Measurements from ENCODE around the gene UQCC5.

GRCh38 chr3:52536112-52536368, 365 bp upstream of the UQCC5 start:
- TF ChIP-seq TSHZ2 (CRISPR knock-in tag; IDR thresholded peaks at IDR 0.05) (no peak), OSR1 (CRISPR knock-in tag; IDR thresholded peaks at IDR 0.05) (no peak), CSDC2 (CRISPR knock-in tag; IDR thresholded peaks at IDR 0.05) (no peak), ARNTL (CRISPR knock-in tag; IDR thresholded peaks at IDR 0.05; ENCODE audit: borderline replicate concordance, low read depth) (no peak), ZFP3 (CRISPR knock-in tag; IDR thresholded peaks at IDR 0.05) (no peak), ZC3H10 (CRISPR knock-in tag; IDR thresholded peaks at IDR 0.05) (no peak), ZFP30 (CRISPR knock-in tag; IDR thresholded peaks at IDR 0.05) (no peak)
- TF ChIP-seq, protein P1, sequence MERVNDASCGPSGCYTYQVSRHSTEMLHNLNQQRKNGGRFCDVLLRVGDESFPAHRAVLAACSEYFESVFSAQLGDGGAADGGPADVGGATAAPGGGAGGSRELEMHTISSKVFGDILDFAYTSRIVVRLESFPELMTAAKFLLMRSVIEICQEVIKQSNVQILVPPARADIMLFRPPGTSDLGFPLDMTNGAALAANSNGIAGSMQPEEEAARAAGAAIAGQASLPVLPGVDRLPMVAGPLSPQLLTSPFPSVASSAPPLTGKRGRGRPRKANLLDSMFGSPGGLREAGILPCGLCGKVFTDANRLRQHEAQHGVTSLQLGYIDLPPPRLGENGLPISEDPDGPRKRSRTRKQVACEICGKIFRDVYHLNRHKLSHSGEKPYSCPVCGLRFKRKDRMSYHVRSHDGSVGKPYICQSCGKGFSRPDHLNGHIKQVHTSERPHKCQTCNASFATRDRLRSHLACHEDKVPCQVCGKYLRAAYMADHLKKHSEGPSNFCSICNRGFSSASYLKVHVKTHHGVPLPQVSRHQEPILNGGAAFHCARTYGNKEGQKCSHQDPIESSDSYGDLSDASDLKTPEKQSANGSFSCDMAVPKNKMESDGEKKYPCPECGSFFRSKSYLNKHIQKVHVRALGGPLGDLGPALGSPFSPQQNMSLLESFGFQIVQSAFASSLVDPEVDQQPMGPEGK (CRISPR knock-in tag; IDR thresholded peaks at IDR 0.05; ENCODE audit: borderline replicate concordance): no peak

Data from SK-N-SH treated with all-trans-retinoic acid at 6 μM for 48 hours (cell line).